HG03064 (cell line): Measurements from ENCODE around the gene TBC1D5.
A peak's percentile ranks its signal among the peaks of the same experiment; 100 is the strongest.

Experiments
- ATAC-seq: cut with Tn5 transposase; IDR thresholded peaks from one replicate; pipeline ENCODE4 v1.9.1; 2021; ENCODE audit warnings: low read depth; ENCODE audit not compliant: unreplicated experiment

The TBC1D5 gene

DNA sequence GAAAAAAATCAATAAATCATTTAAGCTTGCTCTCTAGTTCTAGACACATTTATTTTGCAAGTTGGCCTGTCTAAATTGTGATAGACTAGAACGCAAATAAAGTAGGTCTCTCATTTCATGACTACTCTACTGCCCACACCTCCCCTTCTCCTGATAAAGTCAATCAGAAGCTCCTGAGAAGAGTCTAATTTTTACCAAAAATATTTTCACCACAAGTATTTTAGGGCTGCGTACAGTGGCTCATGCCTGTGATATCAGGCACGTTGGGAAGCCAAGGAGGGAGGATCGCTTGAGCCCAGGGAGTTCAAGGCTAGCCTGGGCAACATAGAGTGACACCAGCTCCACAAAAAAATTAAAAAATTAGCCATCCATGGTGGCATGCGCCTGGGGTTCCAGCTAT lies 136.5 kb downstream of the TBC1D5 start:
- no peak for ATAC-seq

- ATAC-seq = no peak
Observed at GRCh38 chr3:17605032-17605431, 137.4 kb downstream of the TBC1D5 start.

- no peak for ATAC-seq
Observed at GRCh38 chr3:17602126-17602525, 140.3 kb downstream of the TBC1D5 start.

- no peak for ATAC-seq
Observed at GRCh38 chr3:17592956-17593355, 149.5 kb downstream of the TBC1D5 start.

DNA sequence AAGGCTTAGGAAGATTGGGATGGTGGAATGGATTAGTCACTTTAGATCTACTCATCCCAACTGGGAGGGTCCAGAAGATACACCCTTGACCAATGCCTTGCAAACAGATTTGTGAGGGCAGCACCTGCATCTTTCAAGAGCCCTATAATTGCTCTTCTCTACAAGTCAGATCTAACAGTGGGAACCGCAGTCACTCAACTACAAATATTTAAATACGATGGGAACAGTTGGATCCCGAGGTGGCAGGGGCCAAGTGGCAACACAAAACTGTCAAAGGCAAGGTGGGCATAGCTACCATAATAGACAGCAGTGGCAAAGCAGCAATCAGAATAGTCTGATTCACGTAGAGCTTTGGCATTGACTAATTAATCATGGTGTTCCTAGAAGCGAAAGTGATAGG lies 152.0 kb downstream of the TBC1D5 start:
- ATAC-seq = no peak

DNA sequence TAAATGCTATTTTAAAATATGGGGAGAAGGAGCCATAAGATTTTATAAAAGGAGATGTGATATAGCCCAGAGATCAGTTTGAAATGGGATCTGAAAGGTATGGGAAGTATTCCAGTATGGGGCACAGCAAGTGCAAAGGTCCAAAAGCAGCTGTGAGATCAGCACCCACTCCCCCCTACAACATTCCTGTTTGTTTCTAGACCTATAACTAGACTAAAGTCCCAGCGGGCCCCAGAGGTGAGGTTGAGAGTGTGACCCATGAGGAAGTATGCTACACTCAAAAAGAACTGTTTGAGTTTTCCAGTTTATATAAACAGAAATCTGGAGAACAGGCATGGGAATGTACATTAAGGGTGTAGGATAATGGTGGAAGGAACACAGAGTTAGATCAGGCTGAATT lies 152.5 kb downstream of the TBC1D5 start:
- ATAC-seq = no peak

DNA sequence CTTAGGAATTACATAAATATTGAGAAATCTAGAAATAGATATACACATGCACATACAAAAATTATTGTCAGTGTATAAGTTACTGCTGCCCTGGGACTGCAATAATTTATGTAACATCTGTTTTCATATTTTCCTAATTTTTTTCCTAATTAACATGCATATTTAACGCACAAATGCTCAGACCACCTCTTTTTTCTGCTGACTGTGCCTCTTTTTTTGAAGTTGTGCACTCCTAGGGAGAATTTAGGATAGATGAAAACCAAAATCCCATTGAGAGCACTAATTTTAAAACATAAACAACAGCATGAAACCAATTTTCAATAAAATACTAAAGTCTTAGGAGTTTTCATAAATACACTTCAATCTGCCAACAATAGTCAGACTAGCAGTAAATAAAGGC lies 154.0 kb downstream of the TBC1D5 start:
- no peak for ATAC-seq

GRCh38 chr3:17585394-17586325 lies 156.8 kb downstream of the TBC1D5 start:
- no peak for ATAC-seq

- ATAC-seq = no peak
Observed at GRCh38 chr3:17584066-17584465, 158.4 kb downstream of the TBC1D5 start.

DNA sequence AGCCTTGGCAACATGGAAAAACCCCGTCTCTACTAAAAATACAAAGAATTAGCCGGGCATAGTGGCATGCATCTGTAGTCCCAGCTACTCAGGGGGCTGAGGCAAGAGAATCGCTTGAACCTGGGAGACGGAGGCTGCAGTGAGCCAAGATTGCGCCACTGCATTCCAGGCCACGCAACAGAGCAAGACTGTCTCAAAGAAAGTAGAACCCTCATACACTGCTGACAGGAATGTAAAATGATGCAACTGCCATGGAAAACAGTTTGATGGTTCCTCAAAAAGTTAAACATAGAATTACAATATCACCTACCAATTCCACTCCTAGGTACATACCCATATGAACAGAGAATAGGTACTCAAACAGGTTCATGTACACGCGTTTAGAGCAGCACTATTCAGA lies 158.9 kb downstream of the TBC1D5 start:
- ATAC-seq = no peak

DNA sequence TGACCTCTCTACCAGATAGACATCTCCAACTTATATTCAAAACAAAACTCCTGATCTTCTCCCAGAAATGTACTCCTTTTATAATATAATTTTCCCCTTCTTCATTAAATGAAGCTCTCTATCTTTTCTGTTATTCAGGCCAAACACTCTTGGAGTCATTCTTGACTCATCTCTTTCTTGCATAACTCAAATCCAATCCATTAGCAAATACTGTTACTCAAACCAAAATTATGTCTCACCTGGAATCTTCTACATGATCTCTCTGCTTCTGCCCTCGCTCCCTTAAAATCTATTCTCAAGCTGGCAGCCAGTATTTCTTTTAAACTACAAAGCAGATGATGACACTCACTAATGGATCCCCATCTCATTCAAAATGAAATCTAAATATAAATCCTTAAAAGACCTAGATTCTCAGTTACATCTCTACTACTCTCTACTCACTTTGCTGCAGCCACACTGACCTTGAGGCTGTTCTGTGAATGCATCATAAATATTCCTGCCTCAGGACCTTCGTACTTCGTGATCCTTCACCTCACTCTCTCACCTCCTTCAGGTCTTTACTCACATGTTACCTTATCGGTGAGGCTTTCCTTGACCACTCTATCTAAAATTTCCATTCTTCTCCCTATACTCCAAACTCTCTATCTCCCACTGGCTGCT lies 160.9 kb downstream of the TBC1D5 start:
- ATAC-seq = no peak

GRCh38 chr3:17580901-17581300 lies 161.5 kb downstream of the TBC1D5 start:
- no peak for ATAC-seq

DNA sequence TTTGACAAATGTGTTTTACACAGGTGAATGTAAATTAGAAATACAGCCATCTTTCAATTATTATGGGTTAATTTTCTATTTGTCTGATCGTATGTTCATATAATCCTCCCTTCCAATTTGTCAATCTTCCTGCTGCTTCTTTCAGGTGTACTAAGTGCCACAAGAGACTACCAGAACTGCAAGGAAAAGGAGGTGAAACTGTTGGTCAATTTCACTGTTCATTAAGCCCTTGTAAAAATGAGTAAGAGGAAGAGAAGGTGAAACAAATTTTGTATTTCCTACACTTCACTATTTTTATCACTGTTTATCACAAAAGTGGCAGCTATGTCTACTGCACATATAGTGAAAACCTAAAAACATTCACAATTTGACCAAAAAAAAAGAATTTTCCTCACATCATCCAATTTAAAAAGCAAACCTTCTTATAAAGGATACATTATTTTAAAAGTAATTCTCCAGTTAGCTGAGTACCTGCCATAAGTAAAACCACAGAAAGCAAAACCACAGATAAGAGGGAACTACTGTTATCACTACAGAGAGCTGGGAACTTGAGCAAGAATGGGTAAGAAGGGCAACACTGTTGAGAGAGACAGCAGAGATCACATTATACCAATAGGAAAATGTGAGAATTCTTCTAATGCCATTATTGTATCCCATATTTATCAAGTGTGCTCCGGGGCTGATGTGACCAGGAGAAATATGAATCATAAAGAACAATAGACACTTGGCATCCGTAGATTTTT lies 163.0 kb downstream of the TBC1D5 start:
- peak; percentile 97 for ATAC-seq

DNA sequence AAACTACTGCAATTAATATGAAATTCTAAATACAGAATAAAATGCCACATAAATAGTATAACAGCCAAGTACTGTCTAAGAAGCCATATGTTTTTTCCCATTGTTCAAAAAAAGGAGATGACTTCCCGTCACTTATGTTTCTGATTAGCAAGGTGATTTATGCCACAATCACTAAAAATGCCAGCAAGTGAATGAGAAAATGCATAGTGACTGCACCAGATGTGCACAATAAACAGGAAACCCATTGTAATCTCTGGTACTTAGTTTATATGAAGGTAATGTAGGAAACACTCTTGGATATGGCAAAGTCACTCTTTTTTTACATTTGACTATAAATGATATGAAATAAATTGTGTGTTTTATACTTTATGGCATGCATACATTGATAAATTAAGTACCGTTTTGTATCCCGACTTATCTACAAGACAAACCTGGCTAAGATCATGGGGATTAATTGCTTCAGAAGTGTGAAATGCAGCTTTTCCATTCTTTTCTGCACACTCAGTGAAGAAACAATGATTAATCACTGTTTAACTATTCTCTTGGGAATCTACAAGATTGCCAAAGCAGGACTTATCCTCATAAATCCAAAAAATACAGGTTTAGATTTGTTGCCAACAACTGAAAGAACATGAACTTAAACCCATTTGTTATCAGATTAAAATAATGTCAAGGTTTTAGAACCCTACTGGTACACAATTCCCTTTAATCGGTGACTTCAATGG lies 164.5 kb downstream of the TBC1D5 start:
- no peak for ATAC-seq

- ATAC-seq = peak; percentile 90
Observed at GRCh38 chr3:17573396-17573795, 169.0 kb downstream of the TBC1D5 start.

- no peak for ATAC-seq
Observed at GRCh38 chr3:17571686-17572085, 170.7 kb downstream of the TBC1D5 start.

DNA sequence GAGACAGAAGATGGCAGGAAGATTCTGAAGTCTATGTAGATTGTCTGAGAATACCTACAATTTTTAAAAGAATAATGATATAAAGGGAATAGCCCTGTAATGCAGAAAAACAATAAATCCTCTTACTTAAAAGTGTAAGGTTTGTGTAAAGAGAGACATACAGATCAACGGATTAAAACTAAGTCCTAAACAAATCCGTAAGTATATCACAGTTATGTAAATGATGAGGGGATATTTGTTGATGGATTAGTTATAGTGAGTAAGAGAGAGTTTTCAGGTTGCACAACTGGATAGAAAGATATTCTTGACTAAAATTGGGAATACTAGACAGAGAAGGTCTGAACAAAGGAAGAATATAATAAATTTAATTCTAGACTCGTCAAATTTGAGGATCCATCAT lies 179.6 kb downstream of the TBC1D5 start:
- ATAC-seq = no peak

- ATAC-seq = no peak
Observed at GRCh38 chr3:17558565-17558964, 183.9 kb downstream of the TBC1D5 start.

DNA sequence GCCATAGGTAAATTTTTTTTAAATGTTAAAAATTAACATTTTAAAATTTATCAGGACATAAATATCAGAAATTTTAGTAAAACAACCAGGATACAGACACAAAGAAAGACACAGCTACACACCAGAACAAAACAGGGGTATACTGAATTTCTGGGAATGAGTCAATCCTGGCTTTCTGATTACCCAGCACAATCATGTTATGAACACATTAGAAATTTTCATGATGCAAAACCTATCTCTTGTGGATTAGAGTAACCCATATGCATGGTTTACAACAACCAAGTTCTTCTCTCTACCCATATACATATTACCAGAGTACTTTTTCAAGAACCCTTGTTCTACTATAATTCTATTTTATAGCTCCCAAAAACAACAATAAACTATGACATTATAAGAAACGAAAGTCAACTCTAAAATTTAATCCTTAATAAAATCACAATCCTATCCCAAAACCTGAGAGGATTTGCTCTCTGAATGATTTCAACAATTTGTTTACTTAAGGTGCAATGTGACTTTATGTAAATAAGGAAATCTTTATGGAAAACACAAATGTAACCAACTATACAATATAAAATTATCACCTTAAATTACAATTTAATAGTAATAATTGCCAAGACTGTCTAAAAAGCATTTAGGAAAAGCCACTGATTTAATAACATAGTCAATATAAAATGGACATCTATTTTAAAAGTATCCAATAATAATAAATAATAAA lies 184.5 kb downstream of the TBC1D5 start:
- no peak for ATAC-seq

- ATAC-seq = no peak
Observed at GRCh38 chr3:17555525-17555924, 186.9 kb downstream of the TBC1D5 start.
